Midbrain (tissue), 1 donor: ENCODE data around the gene ACBD4.

Source experiments
- DNase-seq: peaks from one replicate; lab custom pipeline; 2025; lab: John Stamatoyannopoulos, UW

The ACBD4 gene

GRCh38 chr17:45104497-45104896, 31.0 kb upstream of the ACBD4 start:
- DNase-seq: no peak

DNA sequence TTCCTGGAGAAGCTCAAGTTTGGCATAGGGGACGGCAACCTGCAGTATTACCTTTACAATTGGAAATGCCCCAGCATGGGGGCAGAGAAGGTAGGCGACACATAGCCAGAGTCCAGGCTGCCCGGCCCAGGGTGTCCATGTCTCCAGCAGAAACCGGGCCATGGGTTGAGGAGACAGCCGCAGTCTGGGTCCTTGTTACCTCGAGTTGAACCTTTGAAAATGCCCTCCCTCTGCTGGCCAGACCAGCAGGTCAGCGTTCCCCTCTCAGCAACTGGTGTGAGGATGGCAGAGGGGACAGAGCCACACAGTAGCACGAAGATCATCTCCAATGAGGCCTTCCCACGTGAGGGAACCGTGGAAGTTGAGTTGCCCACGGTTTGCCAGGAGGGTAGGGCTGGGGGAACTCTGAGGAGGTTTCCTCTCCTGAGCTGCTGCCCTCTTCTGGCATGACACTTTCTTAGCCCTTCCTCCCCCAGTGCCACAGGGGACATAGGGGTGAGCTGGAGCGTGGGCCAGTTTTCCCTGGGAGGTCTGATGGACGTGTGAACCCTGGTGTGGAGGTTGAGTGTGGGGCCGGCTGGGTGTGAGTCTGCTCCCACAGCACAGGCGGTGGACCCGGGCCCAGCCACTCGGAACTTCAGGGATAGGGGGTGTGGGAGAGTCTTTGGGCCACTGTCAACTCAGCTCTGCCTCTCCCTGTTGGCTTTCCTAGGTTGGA, 30.4 kb upstream of the ACBD4 start:
- no peak for DNase-seq

- no peak for DNase-seq
Observed at GRCh38 chr17:45106096-45106495, 29.4 kb upstream of the ACBD4 start.

- DNase-seq: no peak
Observed at GRCh38 chr17:45106582-45106981, 28.9 kb upstream of the ACBD4 start.

DNA sequence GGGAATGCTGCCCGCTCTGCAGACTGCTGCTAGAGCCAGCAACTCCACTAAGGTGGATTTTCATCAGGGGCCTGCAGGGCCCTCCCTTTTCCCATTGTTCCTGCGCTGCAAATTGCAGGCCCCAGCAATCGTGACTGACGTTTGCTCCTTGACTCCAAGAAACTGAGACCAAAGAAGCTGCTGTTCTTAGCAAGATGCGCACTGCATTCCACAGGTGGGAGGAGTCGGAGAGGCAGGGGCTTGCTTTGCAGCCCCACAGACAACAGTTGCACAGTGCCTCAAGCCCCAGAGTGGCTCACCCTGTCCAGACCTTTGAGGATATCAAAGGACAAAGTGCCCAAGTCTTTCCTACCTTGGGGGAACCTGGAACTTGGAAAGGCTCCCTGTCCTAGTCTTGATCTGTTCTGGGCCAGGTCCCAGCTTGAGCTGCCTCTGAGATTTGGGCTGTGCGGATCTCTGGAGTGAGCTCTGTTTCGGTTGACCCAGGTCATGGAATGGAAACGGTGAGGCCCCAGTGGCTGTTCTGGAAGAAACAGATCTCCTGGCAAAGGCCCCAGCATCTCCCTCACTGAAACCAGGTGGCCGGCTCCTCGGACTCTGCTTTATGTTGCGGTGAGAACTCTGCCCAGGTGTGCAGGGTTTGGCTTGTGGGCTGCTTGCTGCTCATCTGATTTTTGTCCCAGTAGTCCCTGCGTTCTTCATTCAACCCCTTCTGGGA, 28.0 kb upstream of the ACBD4 start:
- no peak for DNase-seq

GRCh38 chr17:45108051-45108450, 27.4 kb upstream of the ACBD4 start:
- DNase-seq: no peak

- no peak for DNase-seq
Observed at GRCh38 chr17:45108595-45109521, 26.6 kb upstream of the ACBD4 start.

DNA sequence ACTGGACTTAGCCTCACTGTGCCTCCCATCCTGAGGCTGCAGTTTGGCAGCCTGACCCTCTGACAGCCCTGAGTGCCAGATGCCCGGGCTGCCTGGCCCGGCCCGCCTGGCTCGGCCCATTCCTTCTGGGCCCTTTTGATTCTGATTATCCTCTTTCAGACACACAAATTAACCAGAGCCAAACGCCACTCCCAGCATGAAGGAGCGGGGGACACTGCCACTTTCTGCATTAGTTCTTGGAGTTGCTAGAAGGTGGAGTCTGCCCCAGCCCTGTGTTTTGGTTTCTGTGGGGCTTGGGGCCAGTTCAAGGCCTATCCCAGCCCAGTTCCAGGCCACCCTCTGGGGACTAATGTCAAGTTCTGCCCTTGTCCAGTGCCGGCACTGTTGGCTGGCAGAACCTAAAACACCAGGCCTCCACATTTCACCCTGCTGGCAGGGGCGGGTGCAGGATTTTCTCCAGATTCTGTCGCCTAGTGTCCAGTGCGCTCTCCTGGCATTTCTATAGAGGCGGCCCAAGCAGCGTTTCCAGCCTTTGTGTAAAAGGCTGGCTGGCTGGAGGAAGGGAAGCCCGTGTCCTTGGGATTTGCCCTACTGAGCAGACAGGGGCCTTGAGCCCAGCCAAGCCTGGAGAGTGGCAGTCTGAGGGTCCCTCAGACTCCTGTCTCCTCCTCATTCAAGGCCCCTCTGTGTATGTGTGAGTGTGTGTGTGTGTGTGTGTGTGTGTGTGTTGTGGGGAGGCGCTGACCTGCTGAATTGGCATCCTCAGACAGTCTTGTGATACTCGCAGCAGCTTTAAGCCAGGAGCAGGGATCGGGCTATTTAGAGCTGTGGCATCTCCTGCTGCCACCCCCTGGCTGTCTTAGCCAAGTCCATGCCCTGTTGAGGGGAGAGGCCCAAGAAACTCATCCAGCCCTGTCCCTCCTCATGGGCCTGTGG, 24.5 kb upstream of the ACBD4 start:
- peak; percentile 76 for DNase-seq

- DNase-seq: no peak
Observed at GRCh38 chr17:45111850-45112249, 23.6 kb upstream of the ACBD4 start.

DNA sequence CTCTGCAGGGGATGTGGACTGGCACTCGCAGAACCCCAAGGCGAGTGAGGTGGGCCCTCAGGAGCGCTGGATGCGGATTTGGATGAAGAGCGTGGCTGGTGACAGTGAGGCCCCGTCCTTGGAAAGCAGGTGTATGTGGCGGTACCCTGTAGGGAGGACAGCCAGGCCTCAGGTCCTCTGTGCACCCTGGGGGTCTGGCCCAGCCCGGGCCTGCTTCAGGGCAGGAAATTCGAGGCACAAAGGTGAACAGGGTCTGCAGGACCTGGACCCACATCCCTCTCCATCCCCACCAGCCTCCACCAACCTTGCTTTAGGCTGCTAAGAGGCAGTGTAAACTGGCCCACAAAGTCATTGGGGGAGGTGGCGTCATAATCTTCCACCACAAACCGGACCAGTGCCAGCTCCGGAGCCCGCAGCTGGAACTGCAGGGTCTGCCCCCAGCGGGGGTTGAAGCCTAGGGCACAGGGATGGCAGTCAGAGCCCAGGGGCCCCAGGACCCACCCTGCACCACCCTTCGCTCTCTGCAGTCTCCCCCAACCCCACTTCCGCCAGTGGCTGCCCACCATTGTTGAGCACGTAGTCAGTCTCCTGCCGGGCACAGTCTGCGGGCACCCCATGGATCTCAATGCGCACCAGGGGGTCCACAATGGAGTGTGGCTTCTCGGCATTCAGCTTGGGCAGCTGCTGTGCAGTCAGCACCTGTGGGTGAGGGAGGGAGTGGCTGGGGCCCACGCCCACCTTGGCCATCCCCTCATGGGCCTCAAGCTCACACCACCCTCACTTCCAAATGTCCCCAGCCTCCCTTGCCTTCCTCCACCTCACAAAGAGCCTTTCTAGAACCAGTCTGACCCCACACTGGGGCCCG, 22.7 kb upstream of the ACBD4 start:
- DNase-seq: no peak

GRCh38 chr17:45113424-45113754, 22.1 kb upstream of the ACBD4 start:
- DNase-seq: no peak

DNA sequence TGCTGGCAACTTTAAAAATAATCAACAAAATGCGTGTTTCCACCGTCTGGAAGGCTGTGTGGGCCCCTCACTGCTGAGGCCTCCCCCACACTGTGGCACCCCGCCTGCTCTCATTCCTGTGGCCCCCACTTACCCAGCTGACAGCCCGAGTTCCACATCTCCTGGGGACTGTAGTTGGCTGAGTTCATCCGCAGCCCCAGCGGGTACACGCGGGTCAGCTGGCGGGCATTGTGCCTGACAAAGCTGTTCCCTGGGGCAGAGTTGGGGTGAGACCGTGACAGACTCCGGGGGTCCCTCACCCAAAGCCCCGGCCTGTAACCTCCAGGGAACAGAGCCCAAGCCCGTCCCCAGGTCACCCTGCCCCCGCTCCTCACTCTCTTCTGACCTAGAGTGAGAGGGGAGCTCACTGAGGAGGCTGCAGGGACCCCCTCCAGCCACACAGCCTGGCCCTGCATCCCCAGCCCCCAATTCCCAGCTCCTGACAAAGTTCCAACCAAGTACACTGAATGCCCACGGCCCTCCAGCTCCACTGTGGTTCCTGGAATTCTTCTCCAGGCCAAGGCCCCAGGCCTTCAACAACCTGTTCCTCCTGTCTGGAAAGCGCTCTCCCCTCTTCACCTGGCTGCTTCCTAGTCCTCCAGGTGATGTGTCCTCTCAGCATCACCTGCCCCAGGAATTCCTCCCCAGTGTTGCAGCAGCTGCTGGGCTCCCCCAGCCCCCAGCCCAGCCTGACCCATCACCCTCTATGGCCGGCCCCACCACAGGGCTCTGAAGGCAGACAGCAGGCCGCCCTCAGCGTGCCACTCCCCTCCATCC, 21.2 kb upstream of the ACBD4 start:
- no peak for DNase-seq

- DNase-seq: no peak
Observed at GRCh38 chr17:45115015-45115625, 20.4 kb upstream of the ACBD4 start.

DNA sequence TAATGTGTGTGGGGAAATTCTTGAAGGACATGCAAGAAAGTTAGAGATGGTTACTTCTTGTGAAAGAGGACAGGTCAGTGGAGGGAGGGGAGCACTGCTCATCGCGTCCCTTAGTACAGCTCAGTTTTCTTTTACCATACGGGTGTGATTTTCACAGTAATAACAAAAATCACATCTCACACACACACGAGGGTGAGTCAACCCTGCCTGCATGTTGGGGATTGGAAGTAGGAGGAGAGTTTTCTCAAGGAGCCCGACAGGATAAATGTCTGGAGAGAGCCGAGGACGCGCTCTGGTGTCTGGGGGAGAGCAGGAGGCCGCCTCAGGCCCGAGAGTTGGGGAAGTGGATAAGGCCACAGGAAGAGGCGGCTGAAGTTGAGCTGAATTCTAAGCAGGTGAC, 19.6 kb upstream of the ACBD4 start:
- DNase-seq: no peak

- no peak for DNase-seq
Observed at GRCh38 chr17:45116434-45117016, 19.0 kb upstream of the ACBD4 start.

DNA sequence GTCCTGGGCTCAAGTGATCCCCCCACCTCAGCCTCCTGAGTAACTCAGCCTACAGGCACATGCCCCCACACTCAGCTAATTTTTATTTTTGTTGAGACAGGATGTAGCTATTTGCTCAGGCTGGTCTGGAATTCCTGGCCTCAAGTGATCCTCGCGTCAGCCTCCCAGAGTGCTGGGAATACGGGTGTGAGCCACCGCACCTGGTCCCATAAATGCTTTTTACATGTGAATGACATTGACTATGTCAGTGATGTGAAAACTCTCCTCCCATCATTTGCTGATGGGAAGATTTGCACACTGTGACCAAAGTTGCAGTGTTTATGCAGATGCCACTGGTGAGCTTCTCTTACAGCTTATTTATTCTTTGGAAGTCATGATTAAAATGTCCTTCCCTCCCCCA, 18.2 kb upstream of the ACBD4 start:
- DNase-seq: no peak

DNA sequence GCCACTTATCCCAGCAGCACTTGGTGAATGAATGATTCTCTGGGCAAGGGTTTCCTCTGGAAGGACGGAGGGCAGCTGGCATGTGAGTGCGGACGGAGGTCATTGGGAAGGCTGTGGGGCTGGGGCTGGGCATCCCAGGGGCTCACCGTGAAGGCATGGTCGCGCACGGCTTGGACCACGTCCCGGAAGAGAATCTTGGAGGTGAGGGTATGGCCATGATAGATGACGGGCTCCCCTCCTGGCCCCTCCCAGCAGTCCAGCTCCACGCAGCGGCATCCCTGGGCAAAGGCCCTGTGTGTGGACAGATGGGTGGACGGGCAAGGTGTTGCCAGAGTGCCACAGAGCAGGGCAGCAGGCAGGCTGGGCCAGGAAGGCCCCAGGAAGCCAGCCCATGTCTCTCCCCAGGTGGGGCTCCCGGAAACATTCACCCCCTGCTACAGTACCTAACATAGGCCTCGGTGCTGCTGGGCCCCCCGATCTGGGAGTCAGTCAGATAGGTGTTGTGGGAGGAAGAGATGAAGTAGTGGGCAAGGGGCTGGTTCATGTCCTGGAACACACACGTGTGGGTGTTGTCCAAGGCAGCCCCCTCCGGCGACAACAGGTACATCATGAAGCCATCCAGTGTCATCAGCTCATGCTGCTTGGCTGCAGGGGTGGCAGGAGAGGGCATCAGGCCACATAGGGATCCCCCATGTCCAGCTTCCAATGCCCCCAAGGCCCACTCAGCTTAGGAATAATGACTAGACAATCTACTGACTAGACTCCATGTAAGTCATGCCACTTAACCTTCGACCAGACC, 17.4 kb upstream of the ACBD4 start:
- DNase-seq: no peak

- DNase-seq: no peak
Observed at GRCh38 chr17:45118691-45119090, 16.8 kb upstream of the ACBD4 start.
